SHP77 (cell line): ENCODE results near the gene LRRC2.
"Not testable (repeated sequence)": the region's sequence is repeated elsewhere in the genome, so short reads cannot be mapped to it uniquely, and the experiment has no call there.

Source experiments
- DNase-seq, 2 experiments: peaks; one replicate each; lab custom pipeline; 2025; lab: John Stamatoyannopoulos, UW

Gene LRRC2

GRCh38 chr3:46552538-46552937 lies 13.6 kb downstream of the LRRC2 start:
- DNase-seq = no peak

- DNase-seq = no peak
These were observed 14.5 kb downstream of the LRRC2 start for GRCh38 chr3:46551615-46552014.

DNA sequence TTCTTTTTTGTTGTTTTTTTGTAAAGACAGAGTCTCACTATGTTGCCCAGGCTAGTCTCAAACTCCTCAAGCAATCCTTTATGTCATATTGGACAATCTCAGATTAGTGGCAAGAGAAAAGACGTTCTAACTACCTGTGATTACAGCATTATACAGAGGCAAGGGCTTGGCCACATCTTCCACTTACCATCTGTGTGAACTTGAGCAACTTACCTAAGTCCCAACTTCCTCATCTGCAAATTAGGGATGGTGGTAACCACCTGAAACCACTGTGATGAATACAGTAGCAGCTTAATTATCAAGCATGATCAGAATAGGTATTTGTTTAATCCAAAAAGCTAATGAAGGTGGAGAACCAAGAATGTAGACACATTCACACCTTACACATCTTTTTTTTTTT lies 16.1 kb downstream of the LRRC2 start:
- DNase-seq = no peak

GRCh38 chr3:46549408-46549904 lies 16.6 kb downstream of the LRRC2 start:
- DNase-seq = no peak

DNA sequence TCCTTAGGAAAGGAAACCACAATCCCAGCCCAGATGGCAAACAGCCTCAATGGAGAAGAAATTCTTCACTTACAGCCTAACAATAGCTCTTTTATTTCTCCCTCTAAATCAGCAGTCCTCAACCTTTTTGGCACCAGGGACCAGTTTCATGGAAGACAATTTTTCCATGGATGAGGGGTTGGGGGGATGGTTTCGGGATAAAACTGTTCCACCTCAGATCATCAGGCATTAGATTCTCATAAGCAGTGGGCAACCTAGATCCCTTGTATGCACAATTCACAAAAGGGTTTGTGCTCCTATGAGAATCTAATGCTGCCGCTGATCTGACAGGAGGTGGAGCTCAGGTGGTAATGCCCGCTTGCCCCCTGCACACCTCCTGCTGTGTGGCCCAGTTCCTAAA lies 17.5 kb downstream of the LRRC2 start:
- not testable (repeated sequence) for DNase-seq

- no peak for DNase-seq
These were observed 19.1 kb downstream of the LRRC2 start for GRCh38 chr3:46546896-46547440.

DNA sequence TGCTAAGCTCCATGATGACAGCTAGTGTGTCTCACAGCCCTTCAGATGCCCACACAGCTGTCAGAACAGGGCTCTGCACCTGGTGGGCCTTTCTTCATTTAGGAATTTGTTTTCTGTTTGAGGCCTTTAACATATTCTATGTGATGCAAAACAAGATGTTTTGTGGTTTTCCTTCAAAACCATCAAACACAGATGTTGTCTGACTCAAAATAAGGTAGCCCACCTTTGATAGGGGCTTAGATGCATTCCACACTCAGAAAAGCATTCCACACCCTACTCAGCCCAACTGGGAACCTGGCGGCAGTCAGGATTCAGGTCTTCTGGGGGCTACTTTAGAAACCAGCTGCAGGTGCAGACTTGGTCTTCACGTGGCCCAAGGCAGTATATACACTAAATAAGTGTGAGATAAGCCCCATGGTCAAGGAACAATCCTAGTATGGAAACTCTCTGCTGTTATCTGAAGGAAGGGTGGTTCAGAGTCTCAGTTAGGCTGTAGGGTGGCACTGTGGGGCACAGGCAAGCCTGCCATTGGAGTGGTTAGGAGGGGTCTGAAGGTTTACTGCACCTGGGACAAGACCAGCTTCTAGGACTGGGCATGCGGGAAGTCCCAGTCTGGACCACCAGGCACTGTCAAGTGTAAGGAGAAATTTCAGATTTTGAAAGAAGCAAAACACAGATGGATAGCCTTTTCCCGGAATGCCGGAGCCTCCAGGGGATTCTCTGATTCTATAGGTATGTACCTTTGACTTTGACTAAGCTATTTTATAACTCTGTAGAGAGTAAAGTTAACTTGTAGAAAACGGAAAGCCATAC lies 20.1 kb downstream of the LRRC2 start:
- no peak for DNase-seq

- no peak for DNase-seq
These were observed 21.2 kb downstream of the LRRC2 start for GRCh38 chr3:46544771-46545503.

GRCh38 chr3:46542801-46543201 lies 23.3 kb downstream of the LRRC2 start:
- no peak for DNase-seq

- no peak for DNase-seq
These were observed 23.8 kb downstream of the LRRC2 start for GRCh38 chr3:46542344-46542743.

- DNase-seq = no peak
These were observed 24.3 kb downstream of the LRRC2 start for GRCh38 chr3:46541835-46542234.

GRCh38 chr3:46540550-46540949 lies 25.6 kb downstream of the LRRC2 start:
- no peak for DNase-seq

GRCh38 chr3:46539443-46540005 lies 26.6 kb downstream of the LRRC2 start:
- DNase-seq = no peak

DNA sequence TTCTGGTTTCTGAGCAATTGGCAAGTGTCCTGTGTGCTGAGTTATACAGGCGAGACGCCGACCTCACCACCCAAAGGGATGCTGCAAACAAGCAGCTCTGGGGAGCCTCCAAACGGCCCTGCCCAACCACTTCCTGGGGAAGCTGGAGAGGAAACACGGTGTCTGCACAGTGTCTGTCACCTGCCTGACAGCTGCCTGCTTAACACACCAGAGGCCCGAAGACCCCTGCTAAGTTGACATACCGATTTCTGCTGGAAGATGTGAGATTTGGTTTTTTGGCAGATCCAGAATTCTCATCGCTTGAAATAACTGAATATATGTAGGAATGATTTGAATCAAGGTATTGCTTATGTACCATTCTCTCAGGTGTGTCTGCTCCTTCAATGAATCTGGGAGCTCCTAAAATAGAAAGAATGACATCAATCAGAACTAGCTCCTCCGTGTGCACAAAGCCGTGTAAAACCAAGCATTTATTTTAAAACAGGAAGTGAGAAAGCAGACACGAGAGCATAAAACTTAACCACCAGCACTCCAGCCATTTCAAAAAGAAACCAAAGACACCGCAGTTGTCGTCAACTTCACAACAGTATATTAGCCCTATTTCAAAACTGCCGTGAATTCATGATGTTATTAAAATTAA lies 27.2 kb downstream of the LRRC2 start:
- DNase-seq = peak in 1 of 2 experiments; percentile 21

GRCh38 chr3:46538425-46538802 lies 27.7 kb downstream of the LRRC2 start:
- not testable (repeated sequence) for DNase-seq

GRCh38 chr3:46537779-46538178 lies 28.3 kb downstream of the LRRC2 start:
- no peak for DNase-seq

DNA sequence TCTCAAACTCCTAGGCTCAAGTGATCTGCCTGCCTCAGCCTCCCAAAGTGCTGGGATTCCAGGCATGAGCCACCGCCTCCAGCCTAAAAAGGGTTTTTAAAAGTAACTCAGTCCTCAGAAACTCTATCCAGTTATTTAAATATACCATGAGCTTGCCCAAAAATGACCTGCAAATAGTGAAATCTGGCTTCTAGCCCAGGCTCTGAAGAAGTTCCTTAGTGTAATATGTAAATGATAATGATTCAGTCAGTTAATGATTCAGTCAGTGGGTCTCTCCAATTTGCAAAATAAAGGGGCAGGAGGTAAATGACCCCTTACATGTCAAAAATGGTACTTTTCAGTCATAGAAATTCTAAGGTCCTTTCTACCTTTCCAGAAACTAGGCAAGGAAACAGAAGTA lies 28.8 kb downstream of the LRRC2 start:
- DNase-seq = no peak

DNA sequence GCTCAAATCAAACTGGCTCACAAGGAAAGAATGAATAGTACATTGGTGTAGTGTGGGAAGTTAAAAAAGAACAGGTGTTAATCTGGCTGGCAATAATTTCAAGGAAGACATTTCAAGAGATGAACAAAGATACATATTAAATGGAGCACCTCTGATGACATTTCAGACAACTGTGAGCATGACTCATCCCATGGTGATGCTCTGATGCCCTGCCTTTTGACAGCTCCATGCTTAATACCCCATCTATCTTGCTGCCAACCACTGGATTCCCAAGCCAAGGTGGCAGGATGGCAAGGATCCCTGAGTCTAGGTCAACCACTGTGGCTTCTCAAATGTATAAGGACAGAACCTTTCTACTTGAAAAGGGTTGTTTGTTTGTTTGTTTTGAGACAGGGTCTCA lies 29.3 kb downstream of the LRRC2 start:
- no peak for DNase-seq

GRCh38 chr3:46535746-46536145 lies 30.4 kb downstream of the LRRC2 start:
- DNase-seq = no peak

DNA sequence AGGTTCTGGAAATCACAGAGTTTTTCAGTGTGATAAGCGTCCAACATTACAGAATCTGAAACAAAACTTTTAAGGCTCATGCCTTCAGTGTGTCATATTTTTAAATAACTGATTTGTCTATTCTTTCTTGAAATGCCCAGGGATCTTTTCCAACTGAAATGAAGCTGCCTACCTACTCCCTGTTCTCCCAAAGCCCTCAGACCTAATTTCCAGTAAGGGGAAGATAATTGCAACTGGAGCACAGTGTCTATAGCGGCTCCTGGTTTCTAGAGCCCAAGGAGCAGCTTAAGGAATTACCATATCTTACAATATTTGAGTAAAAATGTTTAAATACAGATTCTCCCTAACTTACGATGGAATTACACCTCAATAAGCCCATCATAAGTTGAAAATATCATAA lies 33.0 kb downstream of the LRRC2 start:
- DNase-seq = no peak

DNA sequence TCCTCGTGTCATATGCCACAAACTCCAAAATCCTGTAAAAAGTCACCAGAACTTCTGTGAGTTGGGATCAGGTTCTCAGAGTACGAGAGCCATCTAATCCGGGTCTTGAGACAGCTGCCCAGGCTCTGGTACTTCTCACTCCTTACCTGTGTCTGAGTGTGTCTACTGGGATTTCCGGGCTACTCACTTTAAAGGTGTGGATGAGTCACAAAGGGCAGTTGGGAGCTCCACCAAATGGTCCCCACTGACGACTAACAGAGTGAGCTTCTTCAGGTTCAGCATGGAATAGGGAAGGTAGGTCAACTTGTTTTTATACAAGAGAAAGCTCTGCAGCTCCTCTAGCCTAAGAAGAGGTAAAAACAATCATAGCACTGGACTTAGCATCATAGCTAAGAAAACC lies 38.9 kb downstream of the LRRC2 start:
- no peak for DNase-seq

DNA sequence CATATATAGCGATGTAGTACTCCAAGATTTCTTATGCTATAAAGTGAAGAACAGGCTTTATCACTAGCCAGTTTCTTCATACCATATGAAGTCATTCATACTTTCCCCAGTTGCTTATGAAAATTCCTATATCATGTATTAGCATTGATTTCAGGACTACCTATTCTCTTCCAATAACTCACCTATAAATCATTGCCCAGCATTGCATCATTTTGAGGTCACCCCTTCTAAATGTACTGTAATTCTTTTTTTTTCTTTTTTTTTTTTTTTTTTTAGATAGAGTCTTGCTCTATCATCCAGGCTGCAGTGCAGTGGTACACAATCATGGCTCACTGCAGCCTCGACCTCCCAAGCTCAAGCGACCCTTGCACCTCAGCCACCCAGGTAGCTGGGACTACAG lies 41.3 kb downstream of the LRRC2 start:
- no peak for DNase-seq
